GM15510 (cell line): Measurements from ENCODE around the gene OGFR.

Experiments used
- POLR2A ChIP-seq: IDR thresholded peaks from 3 replicates; pipeline ENCODE4 v1.6.1; 2011; ENCODE audit warnings: borderline replicate concordance; ENCODE audit not compliant: insufficient read length; ENCODE audit errors: extremely low read depth

Gene OGFR

GRCh38 chr20:62852196-62852595 is 47.6 kb downstream of the OGFR start:
- TF ChIP-seq POLR2A: no peak

GRCh38 chr20:62852841-62853240 is 48.2 kb downstream of the OGFR start:
- TF ChIP-seq POLR2A: no peak

- no peak for TF ChIP-seq POLR2A
These were observed 49.5 kb downstream of the OGFR start for GRCh38 chr20:62854121-62854520.

GRCh38 chr20:62855120-62855519 is 50.5 kb downstream of the OGFR start:
- no peak for TF ChIP-seq POLR2A

- no peak for TF ChIP-seq POLR2A
These were observed 52.4 kb downstream of the OGFR start for GRCh38 chr20:62856931-62857619.

- TF ChIP-seq POLR2A: no peak
These were observed 53.6 kb downstream of the OGFR start for GRCh38 chr20:62858058-62858830.

GRCh38 chr20:62859721-62860120 is 55.1 kb downstream of the OGFR start:
- no peak for TF ChIP-seq POLR2A

GRCh38 chr20:62860391-62860923 is 55.8 kb downstream of the OGFR start:
- TF ChIP-seq POLR2A: no peak

- no peak for TF ChIP-seq POLR2A
These were observed 56.5 kb downstream of the OGFR start for GRCh38 chr20:62860924-62861691.

GRCh38 chr20:62861726-62862336 is 57.2 kb downstream of the OGFR start, which contains the start of gene TCFL5:
TCFL5 (minus strand) TSS chr20:62861822; CDS start chr20:62861670, 152 bp downstream.
- peak; percentile 29 for TF ChIP-seq POLR2A
